ES-I3 (cell line): ENCODE data around the gene FNDC10.
A peak's percentile ranks its signal among the peaks of the same experiment; 100 is the strongest.
"Not testable (repeated sequence)": the region's sequence is repeated elsewhere in the genome, so short reads cannot be mapped to it uniquely, and the experiment has no call there.

ENCODE experiments used
- H3K36me3 ChIP-seq: 2 replicates; pipeline ENCODE4 v1.6.1; 2013; ENCODE audit warnings: mild to moderate bottlenecking, low read length, control low read depth, moderate library complexity; ENCODE audit not compliant: insufficient read depth
- H3K4me1 ChIP-seq: 2 replicates; pipeline ENCODE4 v1.6.1; 2013; ENCODE audit warnings: mild to moderate bottlenecking, control low read depth, low read length; ENCODE audit not compliant: insufficient read depth
- H3K9ac ChIP-seq: 2 replicates; pipeline ENCODE4 v1.6.1; 2013; ENCODE audit warnings: low read depth, mild to moderate bottlenecking, low read length, moderate library complexity
- H3K9me3 ChIP-seq: 2 replicates; pipeline ENCODE4 v1.6.1; 2013; ENCODE audit warnings: mild to moderate bottlenecking, low read length, moderate library complexity; ENCODE audit not compliant: control insufficient read depth, insufficient read depth

Gene FNDC10

GRCh38 chr1:1599935-1600860 is at the start of gene FNDC10:
Gene FNDC10 (minus strand): TSS chr1:1600135. CDS start chr1:1600015, 120 bp downstream.
- Histone ChIP-seq H3K36me3 (no peaks in the 10 kb centered on the region), H3K4me1 (peaks cover 12% of the 10 kb centered on the region), H3K9me3 (no peaks in the 10 kb centered on the region), H3K9ac (peak within 1 kb of the TSS; percentile 53)

- not testable (repeated sequence) for H3K9me3 ChIP-seq, H3K4me1 ChIP-seq, H3K9ac ChIP-seq
- H3K36me3 ChIP-seq = peaks cover 15% of the 10 kb centered on the region
These were observed 48.3 kb upstream of the FNDC10 start for GRCh38 chr1:1648265-1648664.

DNA sequence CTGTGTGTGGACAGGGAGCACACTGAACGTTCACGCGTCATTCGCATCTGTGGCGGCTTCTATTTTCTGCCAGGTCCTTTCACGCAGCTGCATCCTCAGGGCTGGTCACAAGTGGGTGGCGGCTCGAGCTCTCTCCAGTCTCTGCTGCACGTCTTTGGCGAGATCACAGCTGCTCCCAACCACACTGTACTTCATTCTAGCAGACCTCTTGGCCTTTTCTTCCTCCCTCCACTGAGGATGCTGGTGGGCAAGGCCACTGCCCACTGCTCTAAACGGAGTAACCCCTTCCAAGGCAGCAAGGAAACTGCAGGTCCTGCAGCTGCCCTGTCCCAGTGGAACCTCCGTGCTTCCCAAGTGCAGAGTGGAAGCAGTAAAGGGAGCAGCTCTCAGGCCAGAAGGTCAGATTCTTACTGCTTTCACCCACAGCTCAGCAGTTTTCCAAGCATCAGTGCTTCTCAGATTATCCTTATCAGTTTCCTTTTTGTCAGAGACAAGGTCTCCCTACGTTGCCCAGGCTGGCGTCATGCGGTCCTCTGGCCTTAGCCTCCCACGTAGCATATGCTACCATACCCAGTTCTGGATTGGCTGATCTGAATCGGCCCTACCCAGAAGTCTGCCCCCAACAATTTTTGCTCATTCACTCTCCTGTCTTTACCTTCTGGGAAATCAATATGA is 47.8 kb upstream of the FNDC10 start:
- not testable (repeated sequence) for H3K4me1 ChIP-seq, H3K9ac ChIP-seq, H3K9me3 ChIP-seq
- H3K36me3 ChIP-seq = peaks cover 15% of the 10 kb centered on the region

GRCh38 chr1:1646326-1646725 is 46.4 kb upstream of the FNDC10 start:
- H3K9ac ChIP-seq, H3K4me1 ChIP-seq, H3K9me3 ChIP-seq, H3K36me3 ChIP-seq: not testable (repeated sequence)

- not testable (repeated sequence) for H3K36me3 ChIP-seq, H3K9ac ChIP-seq, H3K9me3 ChIP-seq, H3K4me1 ChIP-seq
These were observed 41.0 kb upstream of the FNDC10 start for GRCh38 chr1:1640711-1641461.

DNA sequence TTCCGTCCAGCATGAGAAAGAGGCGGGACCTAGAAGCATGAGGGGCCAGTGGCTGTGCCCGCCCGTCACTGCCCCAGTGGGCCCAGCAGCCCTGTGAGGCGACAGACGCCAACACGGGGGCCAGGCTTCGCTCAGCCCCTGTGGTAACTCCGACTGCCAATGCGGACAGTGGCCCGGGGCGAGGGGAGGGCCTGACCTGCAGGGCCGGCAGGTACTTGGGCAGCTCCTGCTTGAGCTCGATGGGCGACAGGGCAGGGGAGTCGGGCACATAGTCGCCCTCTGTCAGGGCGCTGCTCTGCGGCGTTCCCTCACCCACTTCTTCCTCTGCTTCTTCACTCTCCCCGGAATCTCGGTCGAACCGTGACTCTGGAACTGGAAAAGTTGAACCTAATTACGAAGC is 40.1 kb upstream of the FNDC10 start:
- H3K9me3 ChIP-seq, H3K9ac ChIP-seq, H3K4me1 ChIP-seq, H3K36me3 ChIP-seq: not testable (repeated sequence)

DNA sequence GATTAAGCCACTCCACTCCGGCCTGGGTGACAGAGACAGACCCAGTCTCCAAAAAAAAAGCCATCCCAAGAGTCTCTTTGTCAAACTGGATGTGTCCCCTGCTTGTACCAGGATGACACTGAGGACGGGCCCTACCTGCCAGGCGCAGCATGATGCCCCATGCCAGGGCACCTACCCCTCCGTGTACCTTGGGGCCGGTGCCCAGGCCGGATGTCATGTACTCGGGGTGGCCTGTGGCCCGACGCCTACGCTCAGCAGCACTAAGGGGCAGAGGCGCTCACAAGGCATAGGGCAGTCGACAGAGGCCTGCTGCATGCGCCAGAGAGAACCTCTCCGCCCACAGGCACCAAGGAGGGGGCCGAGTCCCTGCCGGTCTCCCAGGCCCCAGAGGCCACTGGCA is 39.4 kb upstream of the FNDC10 start:
- not testable (repeated sequence) for H3K9ac ChIP-seq

DNA sequence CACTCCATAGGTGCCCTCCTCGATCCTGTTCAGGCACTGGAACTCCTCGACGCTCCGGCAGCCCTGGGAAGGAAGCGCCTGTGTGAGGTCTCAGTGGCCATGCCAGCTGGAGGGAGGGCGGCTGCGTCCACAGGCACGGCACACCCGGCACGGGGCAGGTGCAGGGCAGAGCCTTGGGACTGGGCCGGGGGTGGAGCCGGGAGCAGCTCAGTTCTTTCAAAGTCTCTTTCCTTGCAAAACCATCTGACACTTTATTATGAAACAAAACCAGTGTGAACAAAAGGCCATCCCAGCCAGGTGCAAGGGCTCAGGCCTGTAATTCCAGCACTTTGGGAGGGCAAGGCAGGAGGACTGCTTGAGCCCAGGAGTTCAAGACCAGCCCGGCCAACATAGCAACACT is 38.6 kb upstream of the FNDC10 start:
- not testable (repeated sequence) for H3K9me3 ChIP-seq, H3K4me1 ChIP-seq, H3K9ac ChIP-seq, H3K36me3 ChIP-seq

More for the DNA sequence above, 39.4 kb upstream of the FNDC10 start:
- not testable (repeated sequence) for H3K36me3 ChIP-seq, H3K9me3 ChIP-seq, H3K4me1 ChIP-seq

GRCh38 chr1:1637479-1637875 is 37.5 kb upstream of the FNDC10 start:
- H3K36me3 ChIP-seq, H3K9ac ChIP-seq, H3K4me1 ChIP-seq, H3K9me3 ChIP-seq: not testable (repeated sequence)

DNA sequence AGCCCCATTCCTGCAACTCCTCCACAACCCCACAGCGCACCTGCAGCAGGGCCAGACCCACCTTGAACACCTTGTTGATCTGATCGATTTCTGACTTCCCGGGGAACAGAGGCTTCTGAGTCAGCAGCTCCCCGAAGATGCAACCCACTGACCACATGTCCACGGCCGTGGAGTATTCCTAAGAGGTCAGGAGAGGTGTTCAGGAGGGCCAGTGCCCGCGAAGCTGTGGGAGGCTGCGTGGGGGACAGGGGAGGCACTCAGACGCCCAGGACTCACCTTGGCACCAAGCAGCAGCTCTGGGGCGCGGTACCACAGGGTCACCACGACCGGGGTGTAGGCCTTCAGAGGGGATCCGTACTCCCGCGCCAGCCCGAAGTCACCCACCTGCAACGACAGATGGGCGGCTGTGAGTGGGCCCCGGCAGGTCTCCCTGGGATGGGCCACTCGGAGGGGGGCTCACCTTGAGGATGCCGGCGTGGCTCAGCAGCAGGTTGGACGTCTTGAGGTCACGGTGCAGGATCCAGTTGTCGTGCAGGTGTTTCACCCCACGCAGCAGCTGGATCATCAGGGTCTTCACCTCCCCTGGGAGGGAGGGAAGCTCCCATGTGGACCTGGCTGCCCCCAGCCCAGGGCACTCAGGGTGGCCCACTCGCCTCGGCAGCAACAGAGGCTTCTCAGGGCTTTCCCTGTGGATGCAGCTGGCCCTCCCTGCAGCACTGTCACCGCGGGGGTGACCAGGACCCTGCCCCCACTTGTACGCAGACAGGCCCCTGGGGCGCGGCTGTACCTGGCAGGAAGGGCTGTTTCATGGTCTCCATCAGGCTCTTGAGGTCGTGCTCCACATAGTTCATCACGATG is 36.9 kb upstream of the FNDC10 start:
- H3K4me1 ChIP-seq, H3K9ac ChIP-seq, H3K9me3 ChIP-seq, H3K36me3 ChIP-seq: not testable (repeated sequence)

DNA sequence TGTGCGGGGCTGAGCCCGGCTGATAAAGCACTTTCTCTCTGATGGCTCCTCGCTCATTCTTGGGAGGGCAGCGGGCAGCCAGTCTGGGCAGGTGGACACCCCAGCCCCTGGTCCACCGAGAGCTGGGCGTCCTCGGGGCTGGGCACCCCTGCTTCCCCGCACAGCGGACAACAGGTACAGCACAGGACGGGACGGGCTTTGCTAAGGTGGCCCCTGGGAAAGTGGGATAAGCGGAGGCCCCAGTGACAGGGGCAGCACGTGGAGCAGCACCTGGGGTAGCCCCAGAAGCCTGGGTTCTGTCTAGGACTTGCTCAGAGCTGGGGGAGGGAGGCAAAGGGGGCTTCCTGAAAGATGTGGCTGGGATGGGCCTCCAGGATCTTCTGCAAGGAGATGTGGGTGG is 34.7 kb upstream of the FNDC10 start:
- H3K4me1 ChIP-seq, H3K9me3 ChIP-seq, H3K36me3 ChIP-seq, H3K9ac ChIP-seq: not testable (repeated sequence)

GRCh38 chr1:1633409-1633808 is 33.5 kb upstream of the FNDC10 start:
- not testable (repeated sequence) for H3K9ac ChIP-seq, H3K9me3 ChIP-seq, H3K4me1 ChIP-seq, H3K36me3 ChIP-seq

GRCh38 chr1:1631782-1632420 is 32.0 kb upstream of the FNDC10 start, which contains the start of gene MMP23B:
Gene MMP23B (plus strand): TSS chr1:1632173. CDS start chr1:1632219, 46 bp downstream.
- H3K9ac ChIP-seq = peak within 1 kb of the TSS; percentile 54
- H3K36me3 ChIP-seq = no peaks in the 10 kb centered on the region
- no peaks in the 10 kb centered on the region for H3K4me1 ChIP-seq
- H3K9me3 ChIP-seq = no peaks in the 10 kb centered on the region
